Nephron (organoid): ENCODE results near the gene FN1.

Source experiments
- H3K27ac Mint-ChIP-seq, 3 experiments: 2 replicates each; pipeline ENCODE4 v1.8.0; 2020; ENCODE audit warnings: mixed read lengths in 3 of 3, mild to moderate bottlenecking in 2 of 3, moderate library complexity in 1 of 3
- H3K27me3 Mint-ChIP-seq: 2 replicates; pipeline ENCODE4 v1.8.0; 2021; ENCODE audit warnings: low read depth, mild to moderate bottlenecking, moderate library complexity, mixed read lengths
- H3K36me3 Mint-ChIP-seq: 2 replicates; pipeline ENCODE4 v1.8.0; 2020; ENCODE audit warnings: low read depth, mixed read lengths
- H3K4me1 Mint-ChIP-seq: 2 replicates; pipeline ENCODE4 v1.8.0; 2020; ENCODE audit warnings: mixed read lengths
- H3K4me3 Mint-ChIP-seq, 3 experiments: 2 replicates each; pipeline ENCODE4 v1.8.0; 2020; ENCODE audit warnings: mild to moderate bottlenecking in 3 of 3, mixed read lengths in 3 of 3, moderate library complexity in 2 of 3
- H3K9me3 Mint-ChIP-seq: 2 replicates; pipeline ENCODE4 v1.8.0; 2020; ENCODE audit warnings: mixed read lengths
- CTCF ChIP-seq, 3 experiments: fragments of 200-600 bp; sonication (generic); IDR thresholded peaks; one replicate each; pipeline ENCODE4 v1.5.0; 2021; ENCODE audit warnings: antibody characterized with exemption in 3 of 3; ENCODE audit not compliant: unreplicated experiment in 3 of 3

Gene FN1

GRCh38 chr2:215429424-215429823, 6.4 kb downstream of the FN1 start:
- Mint-ChIP-seq H3K4me3 (no peak overlapping the region), H3K9me3 (no peaks in the 10 kb centered on the region), H3K27ac (no peak overlapping the region), H3K36me3 (peaks cover 68% of the 10 kb centered on the region), H3K27me3 (no peaks in the 10 kb centered on the region), H3K4me1 (peaks cover 15% of the 10 kb centered on the region)
- TF ChIP-seq CTCF (IDR thresholded peaks at IDR 0.05; ENCODE audit: unreplicated experiment in 3 of 3): no peak

- Mint-ChIP-seq H3K27ac (no peak overlapping the region), H3K27me3 (no peaks in the 10 kb centered on the region), H3K36me3 (peaks cover 75% of the 10 kb centered on the region), H3K4me3 (no peak overlapping the region), H3K4me1 (peaks cover 13% of the 10 kb centered on the region), H3K9me3 (no peaks in the 10 kb centered on the region)
- no peak for TF ChIP-seq CTCF (IDR thresholded peaks at IDR 0.05; ENCODE audit: unreplicated experiment in 3 of 3)
Measured at GRCh38 chr2:215428060-215428910, 7.6 kb downstream of the FN1 start.

GRCh38 chr2:215427585-215427984, 8.3 kb downstream of the FN1 start:
- Mint-ChIP-seq H3K4me1 (peaks cover 10% of the 10 kb centered on the region), H3K9me3 (no peaks in the 10 kb centered on the region), H3K4me3 (no peak overlapping the region), H3K27me3 (no peaks in the 10 kb centered on the region), H3K27ac (no peak overlapping the region), H3K36me3 (peaks cover 73% of the 10 kb centered on the region)
- no peak for TF ChIP-seq CTCF (IDR thresholded peaks at IDR 0.05; ENCODE audit: unreplicated experiment in 3 of 3)

- no peak for TF ChIP-seq CTCF (IDR thresholded peaks at IDR 0.05; ENCODE audit: unreplicated experiment in 3 of 3)
- Mint-ChIP-seq H3K9me3 (no peaks in the 10 kb centered on the region), H3K4me1 (no peaks in the 10 kb centered on the region), H3K27me3 (no peaks in the 10 kb centered on the region), H3K27ac (no peak overlapping the region), H3K4me3 (no peak overlapping the region), H3K36me3 (peaks cover 79% of the 10 kb centered on the region)
Measured at GRCh38 chr2:215425021-215425782, 10.7 kb downstream of the FN1 start.

- Mint-ChIP-seq H3K4me1 (no peaks in the 10 kb centered on the region), H3K27ac (no peak overlapping the region), H3K4me3 (no peak overlapping the region), H3K36me3 (peaks cover 72% of the 10 kb centered on the region), H3K27me3 (no peaks in the 10 kb centered on the region), H3K9me3 (no peaks in the 10 kb centered on the region)
- TF ChIP-seq CTCF (IDR thresholded peaks at IDR 0.05; ENCODE audit: unreplicated experiment in 3 of 3): no peak
Measured at GRCh38 chr2:215423928-215424540, 11.8 kb downstream of the FN1 start.
